Prostate gland (tissue), 2 donors: ENCODE measurements around the gene STOM. TPM values are rescaled to one million over a fixed set of nuclear protein-coding genes. Genes with fewer than 3 reads are reported as not detected.
A peak's percentile ranks its signal among the peaks of the same experiment; 100 is the strongest.

Source experiments
- DNase-seq: peaks from one replicate; pipeline ENCODE4 v3.0.0-alpha.2; 2019; ENCODE audit warnings: low spot score
- H3K27ac ChIP-seq, 2 donors: fragments of 200-600 bp; sonication (generic); 2 replicates each; pipeline ENCODE4 v1.5.1; 2017 to 2019
- H3K27me3 ChIP-seq: fragments of 200-600 bp; sonication (generic); replicated peaks from 2 replicates; pipeline ENCODE4 v1.5.1; 2019; ENCODE audit not compliant: insufficient read depth
- H3K36me3 ChIP-seq, 2 donors: fragments of 200-600 bp; sonication (generic); 1 replicate in 1 of 2; 2 replicates in 1 of 2; pipeline versions ENCODE4 v1.5.1 to v1.8.1; 2017 to 2019
- H3K4me1 ChIP-seq: fragments of 200-600 bp; sonication (generic); replicated peaks from 2 replicates; pipeline ENCODE4 v1.5.1; 2019
- H3K4me3 ChIP-seq, 2 donors: fragments of 200-600 bp; sonication (generic); 2 replicates each; pipeline ENCODE4 v1.5.1; 2017 to 2019
- H3K9me3 ChIP-seq: fragments of 200-600 bp; sonication (generic); 2 replicates; pipeline ENCODE4 v1.5.1; 2017
- CTCF ChIP-seq, 4 experiments: fragments of 200-600 bp in 2 of 4; fragments of 450-650 bp in 2 of 4; sonication (generic) in 2 of 4; IDR thresholded peaks; 1 replicate in 3 of 4; 2 replicates in 1 of 4; pipeline ENCODE4 v1.5.1; 2016 to 2019; ENCODE audit warnings: antibody characterized with exemption in 4 of 4, mild to moderate bottlenecking in 2 of 4, moderate library complexity in 2 of 4
- POLR2A ChIP-seq: fragments of 450-650 bp; IDR thresholded peaks from one replicate; pipeline ENCODE4 v1.6.1; 2016; ENCODE audit warnings: antibody characterized with exemption, mild to moderate bottlenecking
- POLR2AphosphoS5 ChIP-seq: sonication (generic); formaldehyde crosslinking; IDR thresholded peaks from one replicate; pipeline ENCODE4 v1.6.1; 2017; ENCODE audit warnings: antibody characterized with exemption
- WGBS: methylation state at CpG from one replicate; pipeline ENCODE4 v1.1.5; 2018; 5-methylcytosine and 5-hydroxymethylcytosine counted together
- intact Hi-C: fragments of 100-400 bp; cut with DNase I; formaldehyde crosslinking; loops from one replicate; pipeline ENCODE4 v1.14.2; 2022
- total RNA-seq, 2 donors: library from RNA; depleted of rRNA; stranded (reverse); fragments of >200 nt; gene quantifications; one replicate each; pipeline ENCODE4 v1.1.0, GENCODE V29; 2016

The STOM gene
- total RNA-seq, 2 donors from 2014 or later: 64.3 to 85.1 TPM

- Histone ChIP-seq H3K27ac (peak overlapping the region; percentile 26 to 53), H3K4me1 (no peaks in the 10 kb centered on the region)
Measured at GRCh38 chr9:121318631-121319382, 51.2 kb downstream of the STOM start.

GRCh38 chr9:121317737-121318630, 52.1 kb downstream of the STOM start:
- 62% methylated on average over 6 of the region's 6 CpGs for WGBS
- Histone ChIP-seq H3K36me3 (peaks cover 8 to 10% of the 10 kb centered on the region in 2 donors), H3K4me3 (no peak overlapping the region), H3K27ac (peak overlapping the region; percentile 26 to 53), H3K9me3 (no peaks in the 10 kb centered on the region), H3K4me1 (no peaks in the 10 kb centered on the region), H3K27me3 (no peaks in the 10 kb centered on the region)
- DNase-seq: no peak
- intact Hi-C loops: loop anchor here (5.0 kb wide), 2 partner anchors 41 to 106 kb away; no protein-coding TSS in a partner anchor
- TF ChIP-seq POLR2A (no peak), CTCF (IDR thresholded peaks at IDR 0.05) (no peak), POLR2AphosphoS5 (no peak)

More at GRCh38 chr9:121318631-121319382, 51.2 kb downstream of the STOM start:
- no peak overlapping the region for H3K4me3 ChIP-seq
- WGBS: 73% methylated on average over 13 of the region's 19 CpGs
- intact Hi-C loops: loop anchor here (5.0 kb wide), 2 partner anchors 42 to 107 kb away; no protein-coding TSS in a partner anchor
- DNase-seq: no peak
- H3K36me3 ChIP-seq: peaks cover 5 to 6% of the 10 kb centered on the region in 2 donors
- no peaks in the 10 kb centered on the region for H3K9me3 ChIP-seq
- TF ChIP-seq POLR2AphosphoS5: no peak
- TF ChIP-seq CTCF (IDR thresholded peaks at IDR 0.05): no peak
- no peak for TF ChIP-seq POLR2A
- H3K27me3 ChIP-seq: no peaks in the 10 kb centered on the region

GRCh38 chr9:121316852-121317373, 53.1 kb downstream of the STOM start:
- Histone ChIP-seq H3K27ac (peak overlapping the region; percentile 26 to 53), H3K9me3 (no peaks in the 10 kb centered on the region), H3K27me3 (no peaks in the 10 kb centered on the region), H3K36me3 (peaks cover 9 to 15% of the 10 kb centered on the region in 2 donors), H3K4me3 (no peak overlapping the region), H3K4me1 (no peaks in the 10 kb centered on the region)
- TF ChIP-seq POLR2AphosphoS5: no peak
- no peak for TF ChIP-seq CTCF (IDR thresholded peaks at IDR 0.05)
- intact Hi-C loops: loop anchor here (5.0 kb wide), 2 partner anchors 40 to 105 kb away; no protein-coding TSS in a partner anchor
- 93% methylated on average over 11 of the region's 11 CpGs for WGBS
- no peak for DNase-seq

DNA sequence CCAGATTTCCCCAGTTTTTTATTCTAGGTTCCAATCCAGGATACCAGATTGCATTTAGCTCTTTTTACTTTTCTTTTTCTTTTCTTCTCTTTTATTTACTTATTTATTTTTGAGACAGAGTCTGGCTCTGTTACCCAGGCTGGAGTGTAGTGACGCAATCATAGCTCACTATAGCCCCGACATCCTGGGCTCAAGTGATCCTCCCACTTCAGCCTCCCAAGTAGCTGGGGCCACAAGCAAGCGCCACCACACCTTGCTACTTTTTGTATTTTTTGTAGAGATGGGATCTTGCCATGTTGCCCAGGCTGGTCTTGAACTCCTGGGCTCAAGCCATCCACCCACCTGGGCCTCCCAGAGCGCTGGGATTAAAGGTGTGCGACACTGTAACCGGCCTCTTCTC, 53.7 kb downstream of the STOM start:
- intact Hi-C loops: loop anchor here (5.0 kb wide), 2 partner anchors 39 to 104 kb away; no protein-coding TSS in a partner anchor
- DNase-seq: no peak

More for the DNA sequence above, 53.7 kb downstream of the STOM start:
- H3K27me3 ChIP-seq: no peaks in the 10 kb centered on the region
- no peak overlapping the region for H3K4me3 ChIP-seq
- H3K36me3 ChIP-seq: peaks cover 9 to 18% of the 10 kb centered on the region in 2 donors
- peak overlapping the region in 1 of 2 donors; percentile 53 for H3K27ac ChIP-seq
- TF ChIP-seq POLR2A (no peak), POLR2AphosphoS5 (no peak), CTCF (IDR thresholded peaks at IDR 0.05) (no peak)
- WGBS: 93% methylated on average over 6 of the region's 6 CpGs
- no peaks in the 10 kb centered on the region for H3K9me3 ChIP-seq
- no peaks in the 10 kb centered on the region for H3K4me1 ChIP-seq
